Erythroblast (primary cell): ENCODE results near the gene RAC2.

Experiments used
- GATA1 ChIP-seq: IDR thresholded peaks from 2 replicates; pipeline ENCODE4 v1.6.1; 2011; ENCODE audit warnings: low read depth, mild to moderate bottlenecking, control low read depth, low read length, moderate library complexity
- POLR2A ChIP-seq: IDR thresholded peaks from 2 replicates; pipeline ENCODE4 v1.6.1; 2011; ENCODE audit warnings: mild to moderate bottlenecking, low read length

- TF ChIP-seq POLR2A (no peak), GATA1 (no peak)
Observed at GRCh38 chr22:37224757-37225420, 19.2 kb downstream of the RAC2 start.
